Spleen (tissue), 11 donors: ENCODE results near the gene CCDC157. TPM values are rescaled to one million over a fixed set of nuclear protein-coding genes. Genes with fewer than 3 reads are reported as not detected.

ENCODE experiments used
- DNase-seq: peaks from one replicate; pipeline ENCODE4 v3.0.0-alpha.2; 2020
- H3K27ac ChIP-seq, 8 donors: fragments of 200-600 bp; sonication (generic) in 7 of 8; 1 replicate in 4 of 8; 2 replicates in 4 of 8; pipeline versions ENCODE4 v1.5.0 to v1.8.0; 2016 to 2021; ENCODE audit warnings: inconsistent platforms in 4 of 8, mild to moderate bottlenecking in 4 of 8, moderate library complexity in 1 of 8
- H3K27me3 ChIP-seq, 7 donors: fragments of 200-600 bp; sonication (generic) in 6 of 7; replicated peaks in 1 of 7; 1 replicate in 4 of 7; 2 replicates in 3 of 7; pipeline versions ENCODE4 v1.5.0 to v1.8.0; 2016 to 2021; ENCODE audit warnings: inconsistent platforms in 3 of 7, mild to moderate bottlenecking in 1 of 7
- H3K36me3 ChIP-seq, 6 donors: fragments of 200-600 bp; sonication (generic) in 5 of 6; 1 replicate in 4 of 6; 2 replicates in 2 of 6; pipeline versions ENCODE4 v1.5.0 to v1.8.0; 2016 to 2021; ENCODE audit warnings: inconsistent platforms in 2 of 6
- H3K4me1 ChIP-seq, 6 donors: fragments of 200-600 bp; sonication (generic) in 5 of 6; 1 replicate in 3 of 6; 2 replicates in 3 of 6; pipeline versions ENCODE4 v1.5.0 to v1.8.0; 2016 to 2021; ENCODE audit warnings: inconsistent platforms in 3 of 6
- H3K4me3 ChIP-seq, 8 donors: fragments of 200-600 bp; sonication (generic) in 7 of 8; 1 replicate in 4 of 8; 2 replicates in 4 of 8; pipeline versions ENCODE4 v1.5.0 to v1.8.0; 2016 to 2021; ENCODE audit warnings: inconsistent platforms in 4 of 8, mild to moderate bottlenecking in 4 of 8, moderate library complexity in 2 of 8
- H3K9me3 ChIP-seq, 8 donors: fragments of 200-600 bp; sonication (generic) in 7 of 8; 1 replicate in 4 of 8; 2 replicates in 4 of 8; pipeline versions ENCODE4 v1.5.0 to v1.8.0; 2016 to 2021; ENCODE audit warnings: inconsistent platforms in 4 of 8
- POLR2A ChIP-seq, 3 donors: fragments of 450-650 bp; IDR thresholded peaks; one replicate each; pipeline ENCODE4 v1.5.1; 2017; ENCODE audit warnings: antibody characterized with exemption in 3 of 3, mild to moderate bottlenecking in 1 of 3
- POLR2AphosphoS5 ChIP-seq, 3 donors: sonication (generic); formaldehyde crosslinking; IDR thresholded peaks; one replicate each; pipeline ENCODE4 v1.5.1; 2017; ENCODE audit warnings: antibody characterized with exemption in 3 of 3
- WGBS, 5 donors: extraction: QIAGEN DNeasy Blood & Tissue Kit in 3 of 5; methylation state at CpG; one replicate each; pipeline versions ENCODE4 v1.1.5 to v1.1.7; 2013 to 2018; 5-methylcytosine and 5-hydroxymethylcytosine counted together
- intact Hi-C: fragments of 100-400 bp; cut with DNase I; formaldehyde crosslinking; loops from one replicate; pipeline ENCODE4 v1.15.0; 2023; ENCODE audit warnings: low total_unique reads
- polyA plus RNA-seq, 3 donors: library from polyadenylated mRNA; stranded (reverse); fragments of 200-250 nt; gene quantifications; one replicate each; pipeline ENCODE4 v1.2.1, GENCODE V29; 2013
- total RNA-seq, 7 donors: library from RNA; depleted of rRNA in 3 of 7; stranded (reverse); fragments of >200 nt in 3 of 7; fragmentation: NEBNext Ultra II Directional in 4 of 7; extraction: Animal tissue kit (Norgen Biotek cat#: 25700) in 4 of 7; gene quantifications; one replicate each; pipeline versions ENCODE4 v1.1.0 to v1.2.1, GENCODE V29; 2016 to 2021
- TF ChIP-seq, protein P1 (sequence below), 11 experiments: fragments of 200-600 bp in 7 of 11; fragments of 450-650 bp in 4 of 11; sonication (generic) in 4 of 11; IDR thresholded peaks in 8 of 11; conservative IDR thresholded peaks in 3 of 11; 1 replicate in 7 of 11; 2 replicates in 4 of 11; pipeline versions ENCODE4 v1.4.0 to v1.8.0; 2016 to 2021; ENCODE audit warnings: antibody characterized with exemption in 11 of 11, inconsistent platforms in 4 of 11, mild to moderate bottlenecking in 1 of 11
- donor health status: healthy with polysubstance abuse.
- donor health status: DM: no; HTN: no; CAD: no; lungs with moderate emphysema.
- donor health status: DM: no; HTN: no; CAD: no.
- donor health status: Bipolar disorder and iron deficiency.
- donor health status: healthy.
- donor health status: DM: no; HTN: no; CAD: no.
- donor health status: DM: yes; HTN: yes; CAD: no.

Gene CCDC157
- total and polyA plus RNA-seq, 10 donors: 2.1 to 8.1 (median 3.7) TPM

DNA sequence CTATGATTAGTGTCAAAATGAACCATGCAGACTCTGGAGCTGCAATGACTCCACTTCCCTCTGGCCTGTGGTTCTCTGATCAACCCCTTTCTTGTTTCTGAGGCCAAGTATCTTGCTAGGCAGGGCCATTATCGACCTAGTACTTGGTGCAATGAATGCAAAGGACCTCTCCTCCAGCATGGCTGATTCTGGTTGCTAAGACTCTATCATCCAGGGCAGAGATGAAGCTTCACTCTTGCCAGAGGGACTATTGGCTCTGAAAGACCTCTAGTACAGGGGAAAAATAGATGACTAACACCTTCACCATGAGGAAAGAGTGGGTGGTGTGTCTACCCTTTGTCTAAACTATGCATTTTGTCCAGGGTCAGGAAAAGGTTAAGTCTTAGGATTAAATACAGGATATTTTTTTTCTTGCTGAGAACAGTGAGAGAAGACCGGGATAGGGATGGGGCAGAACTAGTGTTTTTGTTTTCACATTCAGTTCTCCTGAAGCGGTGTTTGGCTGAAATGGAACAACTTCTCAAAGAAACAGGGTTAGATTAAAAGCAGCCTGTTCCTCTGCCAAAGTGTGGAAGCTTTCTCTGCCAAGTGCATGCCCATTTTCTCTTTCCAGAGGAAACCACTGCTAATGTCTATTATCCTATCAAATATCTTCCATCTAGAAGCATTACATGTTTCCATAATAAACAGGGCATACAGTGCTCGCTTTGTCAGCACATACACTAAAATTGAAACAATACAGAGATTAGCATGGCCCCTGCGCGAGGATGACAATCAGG, 63.7 kb downstream of the CCDC157 start:
- 86 to 90% (median 88%) methylated on average over 6 of the region's 6 CpGs for WGBS, 5 donors
- Histone ChIP-seq H3K27me3 (no peaks in the 10 kb centered on the region), H3K27ac (no peak overlapping the region)

DNA sequence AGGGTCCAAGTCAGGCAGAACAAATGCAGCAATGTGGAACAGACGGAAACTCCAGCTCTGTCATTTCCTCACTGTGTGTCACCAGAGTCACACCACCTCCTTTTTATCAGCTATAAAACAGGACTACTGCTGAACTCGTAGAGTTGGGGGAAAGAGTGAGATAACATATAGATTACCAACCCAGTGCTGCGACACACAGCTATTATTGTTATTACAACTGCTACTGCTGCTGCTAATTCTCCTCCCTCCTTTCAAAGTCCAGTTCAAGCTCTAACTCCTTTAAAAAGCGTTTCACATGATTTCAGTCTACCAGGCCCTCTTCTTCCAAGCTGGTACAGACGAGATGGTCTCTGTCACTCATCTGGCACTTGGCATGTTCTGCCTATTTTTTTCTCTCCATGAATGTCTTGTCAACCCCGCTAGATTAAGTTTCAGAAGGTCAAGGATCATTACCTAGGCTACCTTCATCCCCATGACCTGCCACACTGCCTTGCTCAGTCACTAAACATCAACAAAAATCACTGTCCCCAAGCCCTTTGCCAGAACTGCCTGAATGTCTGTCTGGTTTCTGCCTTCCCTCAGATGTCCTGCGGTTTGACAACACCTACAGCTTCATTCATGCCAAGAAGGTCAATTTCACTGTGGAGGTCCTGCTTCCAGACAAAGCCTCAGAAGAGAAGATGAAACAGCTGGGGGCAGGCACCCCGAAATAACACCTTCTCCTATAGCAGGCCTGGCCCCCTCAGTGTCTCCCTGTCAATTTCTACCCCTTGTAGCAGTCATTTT, 65.1 kb downstream of the CCDC157 start:
- peak overlapping the region in 5 of 8 donors; percentile 90 to 95 (median 93) for H3K27ac ChIP-seq
- DNase-seq: no peak
- intact Hi-C loops: no loop called here
- peaks cover 29 to 62% (median 41%) of the 10 kb centered on the region in 6 donors for H3K4me1 ChIP-seq
- no peaks in the 10 kb centered on the region for H3K27me3 ChIP-seq
- peak overlapping the region in 1 of 8 donors; percentile 95 for H3K4me3 ChIP-seq
- H3K9me3 ChIP-seq: no peaks in the 10 kb centered on the region
- 75 to 89% (median 83%) methylated on average over 8 of the region's 8 CpGs for WGBS, 5 donors
- TF ChIP-seq POLR2AphosphoS5 (IDR thresholded peaks at IDR 0.05) (no peak), POLR2A (IDR thresholded peaks at IDR 0.05) (no peak)
- TF ChIP-seq, protein P1, sequence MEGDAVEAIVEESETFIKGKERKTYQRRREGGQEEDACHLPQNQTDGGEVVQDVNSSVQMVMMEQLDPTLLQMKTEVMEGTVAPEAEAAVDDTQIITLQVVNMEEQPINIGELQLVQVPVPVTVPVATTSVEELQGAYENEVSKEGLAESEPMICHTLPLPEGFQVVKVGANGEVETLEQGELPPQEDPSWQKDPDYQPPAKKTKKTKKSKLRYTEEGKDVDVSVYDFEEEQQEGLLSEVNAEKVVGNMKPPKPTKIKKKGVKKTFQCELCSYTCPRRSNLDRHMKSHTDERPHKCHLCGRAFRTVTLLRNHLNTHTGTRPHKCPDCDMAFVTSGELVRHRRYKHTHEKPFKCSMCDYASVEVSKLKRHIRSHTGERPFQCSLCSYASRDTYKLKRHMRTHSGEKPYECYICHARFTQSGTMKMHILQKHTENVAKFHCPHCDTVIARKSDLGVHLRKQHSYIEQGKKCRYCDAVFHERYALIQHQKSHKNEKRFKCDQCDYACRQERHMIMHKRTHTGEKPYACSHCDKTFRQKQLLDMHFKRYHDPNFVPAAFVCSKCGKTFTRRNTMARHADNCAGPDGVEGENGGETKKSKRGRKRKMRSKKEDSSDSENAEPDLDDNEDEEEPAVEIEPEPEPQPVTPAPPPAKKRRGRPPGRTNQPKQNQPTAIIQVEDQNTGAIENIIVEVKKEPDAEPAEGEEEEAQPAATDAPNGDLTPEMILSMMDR (IDR thresholded peaks at IDR 0.05 in 8 of 11, conservative IDR thresholded peaks at IDR 0.05 in 3 of 11): no peak
- peaks cover 0 to 38% (median 8%) of the 10 kb centered on the region in 6 donors for H3K36me3 ChIP-seq

More for the DNA sequence above, 63.7 kb downstream of the CCDC157 start:
- no peaks in the 10 kb centered on the region for H3K9me3 ChIP-seq
- TF ChIP-seq POLR2AphosphoS5 (IDR thresholded peaks at IDR 0.05): no peak
- TF ChIP-seq, protein P1 (IDR thresholded peaks at IDR 0.05 in 8 of 11, conservative IDR thresholded peaks at IDR 0.05 in 3 of 11): no peak
- no peak overlapping the region for H3K4me3 ChIP-seq
- peaks cover 0 to 52% (median 14%) of the 10 kb centered on the region in 6 donors for H3K36me3 ChIP-seq
- intact Hi-C loops: no loop called here
- DNase-seq: no peak
- peaks cover 20 to 49% (median 28%) of the 10 kb centered on the region in 6 donors for H3K4me1 ChIP-seq

DNA sequence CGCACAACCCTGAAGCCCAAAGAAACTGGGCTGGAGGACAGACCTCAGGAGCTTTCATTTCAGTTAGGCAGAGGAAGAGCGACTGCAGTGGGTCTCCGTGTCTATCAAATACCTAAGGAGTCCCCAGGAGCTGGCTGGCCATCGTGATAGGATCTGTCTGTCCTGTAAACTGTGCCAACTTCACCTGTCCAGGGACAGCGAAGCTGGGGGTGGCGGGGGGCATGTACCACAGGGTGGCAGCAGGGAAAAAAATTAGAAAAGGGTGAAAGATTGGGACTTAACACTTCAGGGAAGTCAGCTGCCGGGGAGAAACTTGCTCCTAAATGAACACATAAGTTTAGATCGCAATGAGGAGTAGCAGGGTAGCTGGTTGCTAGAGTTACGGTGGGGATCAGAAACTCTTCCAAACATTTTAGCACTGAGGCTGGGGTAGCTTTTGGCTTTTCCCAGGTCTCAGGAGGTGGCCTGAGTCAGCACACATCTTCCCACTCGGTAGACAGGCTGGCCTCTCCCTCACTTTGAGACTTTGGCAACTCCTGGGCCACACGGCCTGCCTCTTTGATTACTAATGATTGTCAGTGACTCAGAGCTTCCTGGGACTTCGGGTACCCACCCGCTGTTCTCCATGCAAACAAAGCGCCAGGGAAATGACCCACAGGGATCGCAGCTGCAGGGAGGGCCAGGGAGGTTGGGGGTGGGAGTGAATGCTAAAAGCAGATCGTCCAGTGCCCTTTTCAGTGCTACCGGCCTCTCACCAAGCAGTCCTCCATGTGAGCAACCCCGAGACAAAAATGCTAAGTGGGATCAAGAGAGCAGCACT, 65.9 kb downstream of the CCDC157 start:
- Histone ChIP-seq H3K4me3 (peak overlapping the region; percentile 61 to 96 (median 72)), H3K36me3 (peaks cover 0 to 37% (median 8%) of the 10 kb centered on the region in 6 donors), H3K4me1 (peaks cover 29 to 68% (median 45%) of the 10 kb centered on the region in 6 donors), H3K9me3 (no peaks in the 10 kb centered on the region), H3K27me3 (no peaks in the 10 kb centered on the region), H3K27ac (peak overlapping the region; percentile 88 to 95 (median 93))
- DNase-seq: no peak
- 45 to 51% (median 47%) methylated on average over 16 to 18 of the region's 18 CpGs for WGBS, 5 donors
- intact Hi-C loops: no loop called here
- TF ChIP-seq POLR2AphosphoS5 (IDR thresholded peaks at IDR 0.05) (no peak), POLR2A (IDR thresholded peaks at IDR 0.05) (no peak)
- TF ChIP-seq, protein P1 (IDR thresholded peaks at IDR 0.05 in 8 of 11, conservative IDR thresholded peaks at IDR 0.05 in 3 of 11): no peak
